Activated CD8-positive, alpha-beta memory T cell treated with anti-CD3 and anti-CD28 coated beads, Interleukin-2, amount 10 ng/mL, durations not matched to agents 7 days and 5 days (primary cell): ENCODE measurements around the gene SERP1. TPM values are rescaled to one million over a fixed set of nuclear protein-coding genes. Genes with fewer than 3 reads are reported as not detected.

Experiments
- ATAC-seq: fragments of 150-1000 bp; cut with Tn5 transposase; one replicate; pipeline ENCODE4 v1.10.0; 2021; ENCODE audit warnings: moderate library complexity
- CTCF ChIA-PET: fragments of 350-600 bp; sonication (Branson Sonifier 250); formaldehyde crosslinking; loops from one replicate; lab custom pipeline; 2021; ENCODE audit warnings: antibody characterized with exemption; lab: Charles Lee
- DNase-seq: peaks from one replicate; pipeline ENCODE4 v3.0.0-alpha.2; 2020
- H3K27ac Mint-ChIP-seq: one replicate; pipeline ENCODE4 v1.8.0; 2021; ENCODE audit warnings: mild to moderate bottlenecking, mixed read lengths
- H3K27me3 Mint-ChIP-seq: one replicate; pipeline ENCODE4 v1.8.0; 2021; ENCODE audit warnings: mixed read lengths
- H3K36me3 Mint-ChIP-seq: one replicate; pipeline ENCODE4 v1.8.0; 2021; ENCODE audit warnings: mild to moderate bottlenecking, mixed read lengths
- H3K4me1 Mint-ChIP-seq: one replicate; pipeline ENCODE4 v1.8.0; 2021; ENCODE audit warnings: mixed read lengths
- H3K4me3 Mint-ChIP-seq: one replicate; pipeline ENCODE4 v1.8.0; 2021; ENCODE audit warnings: mild to moderate bottlenecking, moderate library complexity, mixed read lengths
- H3K9me3 Mint-ChIP-seq: one replicate; pipeline ENCODE4 v1.8.0; 2022; ENCODE audit warnings: low read depth, mixed read lengths
- total RNA-seq, 2 experiments: library from RNA; stranded (reverse); gene quantifications; one replicate each; pipeline ENCODE4 v1.2.3, GENCODE V29; 2021

SERP1 gene
- total RNA-seq, 2 experiments from 2014 or later = 84.8 to 95.9 TPM

- Mint-ChIP-seq H3K4me3 (no peak overlapping the region), H3K9me3 (peaks cover 6% of the 10 kb centered on the region), H3K36me3 (peaks cover 2% of the 10 kb centered on the region), H3K4me1 (no peaks in the 10 kb centered on the region), H3K27me3 (peaks cover 4% of the 10 kb centered on the region), H3K27ac (no peak overlapping the region)
- CTCF ChIA-PET = no interaction called here
- no peak for ATAC-seq
- DNase-seq = no peak
Measured at GRCh38 chr3:150497956-150498355, 48.3 kb downstream of the SERP1 start.

GRCh38 chr3:150495563-150496168 lies 50.6 kb downstream of the SERP1 start:
- Mint-ChIP-seq H3K27ac (no peak overlapping the region), H3K36me3 (no peaks in the 10 kb centered on the region), H3K27me3 (peaks cover 4% of the 10 kb centered on the region), H3K4me1 (no peaks in the 10 kb centered on the region), H3K4me3 (no peak overlapping the region), H3K9me3 (no peaks in the 10 kb centered on the region)
- ATAC-seq = peak; percentile 42
- CTCF ChIA-PET = interaction anchor here (0.6 to 3.5 kb wide), 21 partner anchors 8 to 528 kb away, joined by 3 to 19 read pairs (median 4); no protein-coding TSS in a partner anchor
- DNase-seq = no peak

- Mint-ChIP-seq H3K9me3 (no peaks in the 10 kb centered on the region), H3K4me1 (no peaks in the 10 kb centered on the region), H3K27ac (no peak overlapping the region), H3K4me3 (no peak overlapping the region), H3K27me3 (peaks cover 4% of the 10 kb centered on the region), H3K36me3 (no peaks in the 10 kb centered on the region)
- DNase-seq (no peak), ATAC-seq (no peak)
- CTCF ChIA-PET = interaction anchor here (0.6 to 3.5 kb wide), 22 partner anchors 8 to 528 kb away, joined by 3 to 19 read pairs (median 4); no protein-coding TSS in a partner anchor
Measured at GRCh38 chr3:150495149-150495548, 51.1 kb downstream of the SERP1 start.

GRCh38 chr3:150494411-150494977 lies 51.8 kb downstream of the SERP1 start:
- CTCF ChIA-PET = interaction anchor here (0.9 to 3.5 kb wide), 16 partner anchors 14 to 527 kb away, joined by 3 to 19 read pairs (median 4); no protein-coding TSS in a partner anchor
- Mint-ChIP-seq H3K4me1 (no peaks in the 10 kb centered on the region), H3K27ac (no peak overlapping the region), H3K36me3 (no peaks in the 10 kb centered on the region), H3K4me3 (no peak overlapping the region), H3K27me3 (peaks cover 4% of the 10 kb centered on the region), H3K9me3 (no peaks in the 10 kb centered on the region)
- DNase-seq (no peak), ATAC-seq (no peak)

Other genes starting within 250 kb of the SERP1 start
- gene TSC22D2, start 138.2 kb downstream of the SERP1 start, total RNA-seq = 1 to 10 TPM; 8.5 to 10.0 TPM
- gene EIF2A, start 291 bp upstream of the SERP1 start, total RNA-seq = 10 to 100 TPM; 66.7 to 97.5 TPM
- 100 to 1,000 TPM in 1 of 2 experiments, 10 to 100 TPM in 1; 98.5 to 130 TPM for gene SELENOT, start 56.8 kb upstream of the SERP1 start, total RNA-seq
- not detected for gene ERICH6, start 157.4 kb upstream of the SERP1 start, total RNA-seq
- 10 to 100 TPM; 34.7 to 54.2 TPM for gene SIAH2, start 216.7 kb upstream of the SERP1 start, total RNA-seq